K562 (cell line): Measurements from ENCODE around the gene TRAF3. TPM values are rescaled to one million over a fixed set of nuclear protein-coding genes. Genes with fewer than 3 reads are reported as not detected.

Experiments used
- ATAC-seq: fragments of 200-7000 bp; cut with Tn5 transposase; 3 replicates; pipeline ENCODE4 v1.9.1; 2020; ENCODE audit warnings: moderate library complexity
- BruUV-seq: library from RNA; stranded (reverse); fragments of 400-500 nt; replicated peaks from 2 replicates; lab custom pipeline; 2021; lab: Mats Ljungman, UMichigan
- CTCF ChIA-PET: fragments of 300-600 bp; formaldehyde crosslinking; extraction: SDS; loops from one replicate; lab custom pipeline; 2021; ENCODE audit warnings: low intra/inter-chr PET ratio; lab: Yijun Ruan, JAX
- POLR2A ChIA-PET: fragments of 300-600, 350-650 bp; sonication (Branson Sonifier 250); formaldehyde crosslinking; extraction: SDS; loops from one replicate; lab custom pipeline; 2021; ENCODE audit warnings: antibody characterized with exemption, inconsistent platforms; lab: Yijun Ruan, JAX
- DNase-seq, 4 experiments: peaks; one replicate each; pipeline versions ENCODE4 v3.0.0 to v3.0.0-alpha.2; 2011 to 2018; ENCODE audit warnings: low spot score in 3 of 4, mixed read lengths in 3 of 4; ENCODE audit errors: extremely low read depth in 1 of 4
- FAIRE-seq: peaks from 2 replicates; lab custom pipeline; 2011; peaks lifted over from hg19 to GRCh38; lab: Jason Lieb, UNC
- H2AFZ ChIP-seq: 2 replicates; pipeline ENCODE4 v1.6.0; 2011; ENCODE audit warnings: low read depth, low read length, control low read depth, inconsistent platforms
- H3K27ac ChIP-seq: fragments of 200-600 bp; 3 replicates; pipeline ENCODE4 v1.8.0; 2011; ENCODE audit warnings: low read depth, mild to moderate bottlenecking, control low read depth, inconsistent platforms, low read length, moderate library complexity, mixed read lengths; ENCODE audit errors: extremely low read depth
- H3K27me3 ChIP-seq, 2 experiments: fragments of 300-600 bp in 1 of 2; 2 replicates in 1 of 2; 3 replicates in 1 of 2; pipeline versions ENCODE4 v1.6.0 to v1.8.0; 2011; ENCODE audit warnings: inconsistent platforms in 2 of 2, low read length in 2 of 2, mild to moderate bottlenecking in 1 of 2, mixed read lengths in 1 of 2, moderate library complexity in 1 of 2; ENCODE audit not compliant: control insufficient read depth in 2 of 2, insufficient read depth in 2 of 2
- H3K36me3 ChIP-seq: fragments of 300-600 bp; 3 replicates; pipeline ENCODE4 v1.8.0; 2011; ENCODE audit warnings: mild to moderate bottlenecking, low read length, inconsistent platforms; ENCODE audit not compliant: control insufficient read depth, insufficient read depth
- H3K4me1 ChIP-seq, 2 experiments: fragments of 200-600 bp in 1 of 2; replicated peaks in 1 of 2; 2 replicates in 1 of 2; 3 replicates in 1 of 2; pipeline versions ENCODE4 v1.5.1 to v1.8.0; 2011; ENCODE audit warnings: inconsistent platforms in 2 of 2, low read length in 2 of 2, mild to moderate bottlenecking in 1 of 2, mixed read lengths in 1 of 2, moderate library complexity in 1 of 2; ENCODE audit not compliant: control insufficient read depth in 2 of 2, insufficient read depth in 2 of 2
- H3K4me2 ChIP-seq: 2 replicates; pipeline ENCODE4 v1.6.1; 2011; ENCODE audit warnings: low read length, control low read depth, inconsistent platforms, mixed read lengths; ENCODE audit not compliant: insufficient read depth
- H3K4me3 ChIP-seq: fragments of 200-600 bp; sonication (generic), shearing (Covaris generic); 2 replicates; pipeline ENCODE4 v1.5.1; 2016; ENCODE audit warnings: control low read depth, inconsistent platforms
- H3K79me2 ChIP-seq: fragments of 200-600 bp; 3 replicates; pipeline ENCODE4 v1.8.0; 2011; ENCODE audit warnings: low read length, inconsistent platforms; ENCODE audit not compliant: control insufficient read depth, insufficient read depth
- H3K9ac ChIP-seq, 2 experiments: 2 replicates each; pipeline versions ENCODE4 v1.6.0 to v1.6.1; 2011; ENCODE audit warnings: low read depth in 2 of 2, low read length in 2 of 2, control low read depth in 1 of 2, inconsistent platforms in 1 of 2, mild to moderate bottlenecking in 1 of 2, mixed read lengths in 1 of 2; ENCODE audit not compliant: insufficient read depth in 1 of 2
- H3K9me1 ChIP-seq: one replicate; pipeline ENCODE4 v1.6.0; 2011; ENCODE audit warnings: inconsistent platforms, mild to moderate bottlenecking, low read length, moderate library complexity; ENCODE audit not compliant: control insufficient read depth, insufficient read depth
- H3K9me3 ChIP-seq: replicated peaks from 2 replicates; pipeline ENCODE4 v1.5.1; 2011; ENCODE audit warnings: low read depth, low read length, inconsistent platforms; ENCODE audit not compliant: control insufficient read depth, insufficient read depth
- H4K20me1 ChIP-seq: replicated peaks from 2 replicates; pipeline ENCODE4 v1.6.1; 2011; ENCODE audit warnings: low read length, inconsistent platforms, mixed read lengths; ENCODE audit not compliant: control insufficient read depth, insufficient read depth
- ARID4B ChIP-seq: sonication (generic); formaldehyde crosslinking; IDR thresholded peaks from 2 replicates; pipeline ENCODE4 v1.8.0; 2022; ENCODE audit warnings: mild to moderate bottlenecking, missing genetic modification reagents
- CBFA2T2 ChIP-seq: fragments of 450-650 bp; conservative IDR thresholded peaks from 2 replicates; pipeline ENCODE4 v1.6.1; 2017; ENCODE audit warnings: mild to moderate bottlenecking
- CCNT2 ChIP-seq: IDR thresholded peaks from 2 replicates; pipeline ENCODE4 v1.6.1; 2011; ENCODE audit warnings: borderline replicate concordance, low read depth, mild to moderate bottlenecking, moderate library complexity, mixed read lengths, low read length; ENCODE audit not compliant: insufficient read length; ENCODE audit errors: extremely low read depth
- GTF2E2 ChIP-seq: fragments of 200-800 bp; sonication (Bioruptor generic); IDR thresholded peaks from 2 replicates; pipeline ENCODE4 v1.6.1; 2016; ENCODE audit warnings: missing genetic modification characterization, missing compliant biosample characterization
- HDAC8 ChIP-seq: fragments of 450-650 bp; IDR thresholded peaks from 2 replicates; pipeline ENCODE4 v1.6.1; 2016; ENCODE audit warnings: mild to moderate bottlenecking, missing genetic modification characterization, moderate library complexity, missing compliant biosample characterization
- HINFP ChIP-seq: fragments of 450-650 bp; conservative IDR thresholded peaks from 2 replicates; pipeline ENCODE4 v1.6.1; 2016; ENCODE audit warnings: missing genetic modification characterization, low read depth, mild to moderate bottlenecking, control low read depth, missing compliant biosample characterization
- HOXB6 ChIP-seq: fragments of 250-450 bp; sonication (Bioruptor Pico); IDR thresholded peaks from 2 replicates; pipeline ENCODE4 v1.5.1; 2022; ENCODE audit warnings: mild to moderate bottlenecking, borderline replicate concordance
- KAT7 ChIP-seq: sonication (generic); formaldehyde crosslinking; IDR thresholded peaks from 2 replicates; pipeline ENCODE4 v1.8.0; 2022; ENCODE audit warnings: missing genetic modification reagents, mild to moderate bottlenecking, borderline replicate concordance
- MTA2 ChIP-seq: fragments of 450-650 bp; IDR thresholded peaks from 2 replicates; pipeline ENCODE4 v1.6.1; 2016; ENCODE audit warnings: low read depth
- MYBL2 ChIP-seq, 2 experiments: fragments of 450-650 bp in 1 of 2; sonication (generic) in 1 of 2; formaldehyde crosslinking in 1 of 2; IDR thresholded peaks; 2 replicates each; pipeline versions ENCODE4 v1.6.1 to v1.8.1; 2017 to 2022; ENCODE audit warnings: borderline replicate concordance in 1 of 2, inconsistent platforms in 1 of 2, low read depth in 1 of 2, mild to moderate bottlenecking in 1 of 2, missing genetic modification reagents in 1 of 2, moderate library complexity in 1 of 2
- PHB ChIP-seq: fragments of 250-450 bp; sonication (Bioruptor Pico); IDR thresholded peaks from 2 replicates; pipeline ENCODE4 v1.5.0; 2021
- POLR3G ChIP-seq: IDR thresholded peaks from 2 replicates; pipeline ENCODE4 v1.6.1; 2011; ENCODE audit not compliant: insufficient read length, insufficient replicate concordance; ENCODE audit errors: extremely low read depth
- PRMT5 ChIP-seq: sonication (generic); formaldehyde crosslinking; IDR thresholded peaks from 2 replicates; pipeline ENCODE4 v1.5.0; 2020; ENCODE audit warnings: missing genetic modification reagents
- RBM22 ChIP-seq: fragments of 200-400 bp; formaldehyde crosslinking; IDR thresholded peaks from 2 replicates; pipeline ENCODE4 v1.6.1; 2018; ENCODE audit warnings: low read length, low read depth; ENCODE audit not compliant: poor library complexity, severe bottlenecking
- RUNX1 ChIP-seq: sonication (generic); IDR thresholded peaks from 2 replicates; pipeline ENCODE4 v1.6.1; 2016; ENCODE audit warnings: antibody characterized with exemption, low read depth
- TRIM28 ChIP-seq: fragments of 450-650 bp; IDR thresholded peaks from 2 replicates; pipeline ENCODE4 v1.6.1; 2017
- ZNF830 ChIP-seq: fragments of 250-450 bp; sonication (Bioruptor Pico); IDR thresholded peaks from 2 replicates; pipeline ENCODE4 v1.5.0; 2021; ENCODE audit warnings: mild to moderate bottlenecking
- WGBS: fragments of 100-300 bp; shearing (Covaris generic); methylation state at CpG from one replicate; pipeline ENCODE4 v1.1.6; 2016; ENCODE audit warnings: low coverage, mixed read lengths; ENCODE audit not compliant: insufficient coverage; ENCODE audit errors: missing lambda C conversion rate; 5-methylcytosine and 5-hydroxymethylcytosine counted together
- in situ Hi-C: fragments of 300-500 bp; cut with MboI; formaldehyde crosslinking; loops from 4 replicates; pipeline ENCODE4 v1.15.0; 2018; ENCODE audit warnings: inconsistent platforms, mixed read lengths
- intact Hi-C: fragments of 100-400 bp; cut with micrococcal nuclease; formaldehyde crosslinking; loops from 2 replicates; pipeline ENCODE4 v1.14.2; 2022
- polyA plus RNA-seq, 8 experiments: library from polyadenylated mRNA; depleted of rRNA in 4 of 8; stranded (reverse) in 5 of 8; unstranded in 3 of 8; fragments of >200 nt; fragmentation: Nextera tagmentation in 2 of 8; fragmentation: Illumina TruSeq in 1 of 8; extraction: Ambion mirVana in 2 of 8; extraction: Trizol in 1 of 8; gene quantifications; 2 replicates each; pipeline versions ENCODE4 v1.2.1 to v1.2.3, GENCODE V29; 2011 to 2014; ENCODE audit warnings: inconsistent platforms in 1 of 8, missing spikeins in 1 of 8
- total RNA-seq, 7 experiments: library from RNA; depleted of rRNA in 6 of 7; stranded (reverse); fragments of >200 nt in 6 of 7; fragmentation: Illumina TruSeq in 2 of 7; extraction: Trizol in 2 of 7; gene quantifications; 2 replicates each; pipeline versions ENCODE4 v1.2.1 to v1.2.3, GENCODE V29; 2011 to 2021; ENCODE audit warnings: low replicate concordance in 1 of 7

Gene TRAF3
- total and polyA plus RNA-seq, 9 of the 15 experiments (the other 6 are each of a cell fraction or from before 2014, with no cell fraction given): 0.52 to 21.3 (median 9.9) TPM

GRCh38 chr14:102830474-102831045 is 53.3 kb downstream of the TRAF3 start:
- in situ Hi-C loops: no loop called here
- Histone ChIP-seq H3K36me3 (peaks cover 19% of the 10 kb centered on the region; the same call in 2 of the 3 replicates), H3K27me3 (no peaks in the 10 kb centered on the region), H3K4me2 (no peak overlapping the region), H3K9me3 (no peaks in the 10 kb centered on the region), H4K20me1 (no peaks in the 10 kb centered on the region), H3K79me2 (peaks cover 24% of the 10 kb centered on the region), H3K9me1 (no peaks in the 10 kb centered on the region), H2AFZ (no peak overlapping the region), H3K4me1 (peaks cover 7 to 16% of the 10 kb centered on the region in 2 experiments; a peak in 3 of 5 replicates), H3K9ac (no peak overlapping the region), H3K27ac (no peak overlapping the region), H3K4me3 (no peak overlapping the region)
- ATAC-seq: no peak
- FAIRE-seq: no peak
- no peak for DNase-seq
- CTCF ChIA-PET: no interaction called here
- WGBS: 65% methylated on average over 3 of the region's 3 CpGs
- POLR2A ChIA-PET: no interaction called here
- BruUV-seq: no TSS peak
- intact Hi-C loops: no loop called here
- no peak for TF ChIP-seq ZNF830 (CRISPR knock-in tag)
- no peak for TF ChIP-seq CCNT2
- no peak for TF ChIP-seq KAT7
- no peak for TF ChIP-seq TRIM28
- no peak for TF ChIP-seq PHB
- TF ChIP-seq HOXB6: no peak
- no peak for TF ChIP-seq PRMT5 (CRISPR knock-in tag)
- TF ChIP-seq RBM22: no peak
- no peak for TF ChIP-seq HDAC8 (tag)
- no peak for TF ChIP-seq CBFA2T2
- no peak for TF ChIP-seq MTA2
- no peak for TF ChIP-seq MYBL2 (IDR thresholded peaks at IDR 0.05; ENCODE audit: low read depth)
- TF ChIP-seq MYBL2 (CRISPR knock-in tag; IDR thresholded peaks at IDR 0.05; ENCODE audit: borderline replicate concordance): no peak
- no peak for TF ChIP-seq GTF2E2 (tag)
- no peak for TF ChIP-seq ARID4B (CRISPR knock-in tag)
- TF ChIP-seq POLR3G: no peak
- TF ChIP-seq RUNX1: no peak
- TF ChIP-seq HINFP: no peak
